Hepatocyte (in vitro differentiated cells): ENCODE results near the gene EVA1A. TPM values are rescaled to one million over a fixed set of nuclear protein-coding genes. Genes with fewer than 3 reads are reported as not detected.

Experiments
- DNase-seq: peaks from one replicate; pipeline ENCODE4 v3.0.0-alpha.2; 2016; ENCODE audit warnings: low spot score
- H2AFZ ChIP-seq: fragments of 200-600 bp; sonication (generic); 2 replicates; pipeline ENCODE4 v1.6.0; 2016; ENCODE audit warnings: antibody characterized with exemption, mild to moderate bottlenecking
- H3K27ac ChIP-seq: fragments of 200-600 bp; sonication (generic); 2 replicates; pipeline ENCODE4 v1.5.1; 2016; ENCODE audit warnings: mild to moderate bottlenecking
- H3K27me3 ChIP-seq: fragments of 200-600 bp; sonication (generic); 2 replicates; pipeline ENCODE4 v1.6.1; 2016
- H3K36me3 ChIP-seq: fragments of 200-600 bp; sonication (generic); replicated peaks from 2 replicates; pipeline ENCODE4 v1.5.1; 2016; ENCODE audit warnings: low read depth; ENCODE audit not compliant: insufficient read depth
- H3K4me1 ChIP-seq: fragments of 200-600 bp; sonication (generic); 2 replicates; pipeline ENCODE4 v1.5.1; 2016; ENCODE audit warnings: mild to moderate bottlenecking, moderate library complexity; ENCODE audit not compliant: insufficient read depth
- H3K4me2 ChIP-seq: fragments of 200-600 bp; sonication (generic); 2 replicates; pipeline ENCODE4 v1.6.0; 2016
- H3K4me3 ChIP-seq: fragments of 200-600 bp; sonication (generic); 2 replicates; pipeline ENCODE4 v1.5.1; 2016; ENCODE audit warnings: mild to moderate bottlenecking
- H3K79me2 ChIP-seq: fragments of 200-600 bp; sonication (generic); 2 replicates; pipeline ENCODE4 v1.6.0; 2017; ENCODE audit warnings: mild to moderate bottlenecking
- H3K9me2 ChIP-seq: fragments of 200-600 bp; sonication (generic); replicated peaks from 2 replicates; pipeline ENCODE4 v1.6.0; 2017; ENCODE audit warnings: mild to moderate bottlenecking; ENCODE audit not compliant: insufficient read depth
- H3K9me3 ChIP-seq: fragments of 200-600 bp; sonication (generic); 2 replicates; pipeline ENCODE4 v1.5.1; 2016; ENCODE audit warnings: low read depth, mild to moderate bottlenecking
- H4K20me1 ChIP-seq: fragments of 200-600 bp; sonication (generic); 2 replicates; pipeline ENCODE4 v1.6.0; 2016; ENCODE audit warnings: mild to moderate bottlenecking; ENCODE audit not compliant: insufficient read depth, poor library complexity, severe bottlenecking
- EZH2 ChIP-seq: fragments of 200-600 bp; sonication (generic); IDR thresholded peaks from 2 replicates; pipeline ENCODE4 v1.6.1; 2016; ENCODE audit warnings: antibody characterized with exemption, mild to moderate bottlenecking, borderline replicate concordance
- EZH2phosphoT487 ChIP-seq: fragments of 200-600 bp; sonication (generic); IDR thresholded peaks from one replicate; pipeline ENCODE4 v1.6.1; 2018; ENCODE audit warnings: antibody characterized with exemption, mild to moderate bottlenecking, low read depth, moderate library complexity; ENCODE audit not compliant: unreplicated experiment, severe bottlenecking
- WGBS: methylation state at CpG from one replicate; pipeline ENCODE4 v1.1.6; 2016; ENCODE audit warnings: low lambda C conversion rate; ENCODE audit errors: missing lambda C conversion rate; 5-methylcytosine and 5-hydroxymethylcytosine counted together
- polyA plus RNA-seq: library from polyadenylated mRNA; unstranded; fragments of >200 nt; fragmentation: Nextera tagmentation; extraction: Ambion mirVana; gene quantifications from 2 replicates; pipeline ENCODE4 v1.2.1, GENCODE V29; 2016
- total RNA-seq: library from RNA; depleted of rRNA; stranded (reverse); fragments of >200 nt; gene quantifications from 2 replicates; pipeline ENCODE4 v1.2.3, GENCODE V29; 2014
- TF ChIP-seq, protein P1 (sequence below): fragments of 200-600 bp; sonication (generic); IDR thresholded peaks from 2 replicates; pipeline ENCODE4 v1.5.1; 2016; ENCODE audit warnings: antibody characterized with exemption, mild to moderate bottlenecking; ENCODE audit not compliant: poor library complexity

EVA1A gene
- total and polyA plus RNA-seq, 2 experiments from 2014 or later: 15.3 to 30.8 TPM

DNA sequence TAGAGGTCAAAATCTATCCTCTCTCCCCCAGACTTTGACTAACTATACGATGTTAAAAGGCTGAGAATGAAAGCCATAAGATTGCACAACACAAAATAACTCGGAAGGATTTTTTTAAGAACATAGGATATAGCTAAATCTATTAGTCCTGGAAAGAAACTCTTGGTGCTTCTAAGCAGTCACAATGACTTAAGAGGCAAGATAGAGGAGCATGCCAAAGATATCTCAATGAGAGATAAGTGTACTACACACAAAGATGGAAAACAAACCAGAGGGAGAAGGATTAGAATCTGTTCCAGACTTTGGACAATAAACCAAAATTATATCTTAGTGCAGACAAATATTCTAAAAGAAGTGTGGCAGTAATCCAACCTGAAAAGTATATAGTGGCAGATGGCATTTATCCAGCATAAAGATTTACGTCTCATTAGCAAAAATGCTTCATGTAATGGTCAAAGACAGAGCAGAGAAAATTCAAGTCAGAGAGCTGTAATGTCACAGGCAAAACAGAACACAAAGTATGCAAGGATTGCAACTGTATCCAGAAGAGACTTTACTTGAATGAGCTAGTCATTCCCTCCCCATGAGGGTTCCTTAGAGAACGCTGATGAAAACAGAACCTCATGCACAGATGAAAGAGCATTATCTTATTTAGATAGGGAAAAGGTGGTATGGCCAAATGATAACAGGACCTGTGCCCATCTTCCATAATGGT, 28.8 kb upstream of the EVA1A start:
- Histone ChIP-seq H3K4me1 (peaks cover 8% of the 10 kb centered on the region), H3K9me2 (no peaks in the 10 kb centered on the region), H3K9me3 (no peaks in the 10 kb centered on the region), H2AFZ (no peak overlapping the region), H3K36me3 (no peaks in the 10 kb centered on the region), H3K27me3 (no peaks in the 10 kb centered on the region), H3K4me2 (no peak overlapping the region), H4K20me1 (no peaks in the 10 kb centered on the region), H3K4me3 (no peak overlapping the region), H3K27ac (no peak overlapping the region), H3K79me2 (no peaks in the 10 kb centered on the region)
- DNase-seq: no peak
- TF ChIP-seq EZH2phosphoT487 (no peak), EZH2 (no peak)
- TF ChIP-seq, protein P1, sequence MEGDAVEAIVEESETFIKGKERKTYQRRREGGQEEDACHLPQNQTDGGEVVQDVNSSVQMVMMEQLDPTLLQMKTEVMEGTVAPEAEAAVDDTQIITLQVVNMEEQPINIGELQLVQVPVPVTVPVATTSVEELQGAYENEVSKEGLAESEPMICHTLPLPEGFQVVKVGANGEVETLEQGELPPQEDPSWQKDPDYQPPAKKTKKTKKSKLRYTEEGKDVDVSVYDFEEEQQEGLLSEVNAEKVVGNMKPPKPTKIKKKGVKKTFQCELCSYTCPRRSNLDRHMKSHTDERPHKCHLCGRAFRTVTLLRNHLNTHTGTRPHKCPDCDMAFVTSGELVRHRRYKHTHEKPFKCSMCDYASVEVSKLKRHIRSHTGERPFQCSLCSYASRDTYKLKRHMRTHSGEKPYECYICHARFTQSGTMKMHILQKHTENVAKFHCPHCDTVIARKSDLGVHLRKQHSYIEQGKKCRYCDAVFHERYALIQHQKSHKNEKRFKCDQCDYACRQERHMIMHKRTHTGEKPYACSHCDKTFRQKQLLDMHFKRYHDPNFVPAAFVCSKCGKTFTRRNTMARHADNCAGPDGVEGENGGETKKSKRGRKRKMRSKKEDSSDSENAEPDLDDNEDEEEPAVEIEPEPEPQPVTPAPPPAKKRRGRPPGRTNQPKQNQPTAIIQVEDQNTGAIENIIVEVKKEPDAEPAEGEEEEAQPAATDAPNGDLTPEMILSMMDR: no peak
- 38% methylated on average over 4 of the region's 4 CpGs for WGBS

DNA sequence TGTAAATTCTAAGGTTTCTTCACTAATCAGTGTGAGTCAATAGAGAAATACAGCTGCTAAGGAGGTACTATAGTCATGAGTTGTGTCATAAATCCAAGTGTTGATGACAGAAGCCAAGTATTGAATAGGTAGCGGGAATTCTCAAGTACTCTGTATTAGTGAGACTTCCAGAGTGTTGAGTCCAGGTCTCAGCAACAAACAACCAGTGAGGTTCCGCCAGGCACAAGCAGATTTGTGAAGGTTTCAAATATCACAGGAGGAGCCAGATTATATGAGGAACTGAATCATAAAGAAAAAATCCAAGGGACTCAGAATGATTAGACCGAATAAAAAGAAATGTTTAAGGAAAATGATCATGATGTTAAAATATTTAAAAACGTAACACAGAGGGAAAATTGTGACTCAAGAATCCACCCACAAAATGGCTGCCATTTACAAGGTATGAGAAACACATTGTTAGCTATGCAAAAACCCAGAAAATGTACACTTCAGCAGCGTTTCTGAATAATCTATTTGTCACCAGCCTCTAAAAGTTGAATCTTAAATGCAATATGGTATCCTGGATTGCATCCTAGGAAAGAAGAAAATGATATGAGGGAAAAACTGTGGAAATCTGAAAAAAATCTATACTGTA, 27.3 kb upstream of the EVA1A start:
- Histone ChIP-seq H3K4me3 (no peak overlapping the region), H4K20me1 (no peaks in the 10 kb centered on the region), H3K27ac (no peak overlapping the region), H3K4me1 (peaks cover 8% of the 10 kb centered on the region), H3K79me2 (no peaks in the 10 kb centered on the region), H3K27me3 (no peaks in the 10 kb centered on the region), H2AFZ (no peak overlapping the region), H3K9me3 (no peaks in the 10 kb centered on the region), H3K36me3 (no peaks in the 10 kb centered on the region), H3K4me2 (no peak overlapping the region), H3K9me2 (no peaks in the 10 kb centered on the region)
- WGBS: 87% methylated on average over 5 of the region's 5 CpGs
- DNase-seq: no peak
- TF ChIP-seq EZH2 (no peak), EZH2phosphoT487 (no peak)
- TF ChIP-seq, protein P1: no peak

DNA sequence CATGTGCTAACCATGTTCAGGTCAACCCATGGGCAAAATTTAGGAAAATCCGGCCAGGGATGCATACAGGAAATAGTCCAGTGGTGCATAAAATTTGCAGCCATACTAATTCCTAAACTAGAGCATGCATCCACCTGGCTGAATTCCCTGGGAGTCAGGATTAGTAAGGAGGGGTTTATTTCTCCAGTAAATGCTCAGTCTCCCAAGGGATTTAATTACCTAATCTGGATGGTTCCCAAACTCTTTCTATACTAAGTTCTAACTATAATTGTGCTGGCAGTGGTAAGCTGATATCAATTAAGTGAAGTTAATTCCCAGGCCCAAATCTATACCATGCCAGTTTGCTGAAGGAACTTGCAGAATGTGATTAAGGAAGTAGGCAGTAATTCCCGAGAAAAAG, 26.2 kb upstream of the EVA1A start:
- no peaks in the 10 kb centered on the region for H3K79me2 ChIP-seq
- TF ChIP-seq, protein P1: no peak
- TF ChIP-seq EZH2: no peak
- TF ChIP-seq EZH2phosphoT487: no peak
- H3K36me3 ChIP-seq: no peaks in the 10 kb centered on the region
- peaks cover 8% of the 10 kb centered on the region for H3K4me1 ChIP-seq
- H3K9me3 ChIP-seq: no peaks in the 10 kb centered on the region
- WGBS: 88% methylated on average over 2 of the region's 2 CpGs
- DNase-seq: no peak
- H3K4me2 ChIP-seq: no peak overlapping the region
- H3K27ac ChIP-seq: no peak overlapping the region
- H4K20me1 ChIP-seq: no peaks in the 10 kb centered on the region
- H3K27me3 ChIP-seq: no peaks in the 10 kb centered on the region
- no peak overlapping the region for H2AFZ ChIP-seq
- no peaks in the 10 kb centered on the region for H3K9me2 ChIP-seq
- H3K4me3 ChIP-seq: no peak overlapping the region
